ENCODE measurements around the gene ZSCAN31.
"Not testable (repeated sequence)": the region's sequence is repeated elsewhere in the genome, so short reads cannot be mapped to it uniquely, and the experiment has no call there.

- TF ChIP-seq NCOR1 (IDR thresholded peaks at IDR 0.05); ETV6 (IDR thresholded peaks at IDR 0.05; ENCODE audit: borderline replicate concordance in 1 of 2, low read depth in 2 of 2, low read length in 1 of 2); ETV6 (CRISPR knock-in tag; IDR thresholded peaks at IDR 0.05; ENCODE audit: borderline replicate concordance); ZC3H11A (IDR thresholded peaks at IDR 0.05; ENCODE audit: low read depth, low read length); EZH2 (IDR thresholded peaks at IDR 0.05; ENCODE audit: borderline replicate concordance, low read depth, low read length); ID3 (CRISPR knock-in tag; IDR thresholded peaks at IDR 0.05); ID3 (tag; IDR thresholded peaks at IDR 0.05); ELK1 (CRISPR knock-in tag; IDR thresholded peaks at IDR 0.05); ZNF76 (CRISPR knock-in tag; IDR thresholded peaks at IDR 0.05; ENCODE audit: borderline replicate concordance); REST (IDR thresholded peaks at IDR 0.05; ENCODE audit: borderline replicate concordance); REST (CRISPR knock-in tag; IDR thresholded peaks at IDR 0.05; ENCODE audit: low read depth); BCL6 (CRISPR knock-in tag; IDR thresholded peaks at IDR 0.05); TRIM28 (IDR thresholded peaks at IDR 0.05); CTCF (IDR thresholded peaks at IDR 0.05 in 2 of 3, conservative IDR thresholded peaks at IDR 0.05 in 1 of 3; ENCODE audit: insufficient read depth in 2 of 3, low read depth in 1 of 3, low read length in 3 of 3); USF2 (CRISPR knock-in tag; IDR thresholded peaks at IDR 0.05); PML (IDR thresholded peaks at IDR 0.05; ENCODE audit: low read length); ZFP91 (CRISPR knock-in tag; IDR thresholded peaks at IDR 0.05): not testable (repeated sequence)
Observed at GRCh38 chr6:28317866-28318265, 18.1 kb downstream of the ZSCAN31 start.

All from K562 (cell line).